Mesendoderm (in vitro differentiated cells): Measurements from ENCODE around the gene SLC1A2.

ENCODE experiments used
- DNase-seq: peaks from one replicate; pipeline ENCODE4 v3.0.0; 2013
- H2AK5ac ChIP-seq: 2 replicates; pipeline ENCODE4 v1.6.1; 2013; ENCODE audit warnings: low read length, inconsistent platforms
- H2BK120ac ChIP-seq: 2 replicates; pipeline ENCODE4 v1.6.1; 2013; ENCODE audit warnings: low read depth, mild to moderate bottlenecking, low read length, moderate library complexity, mixed read lengths
- H2BK15ac ChIP-seq: replicated peaks from 2 replicates; pipeline ENCODE4 v1.6.1; 2013; ENCODE audit warnings: low read depth, mild to moderate bottlenecking, moderate library complexity
- H2BK5ac ChIP-seq: 2 replicates; pipeline ENCODE4 v1.6.1; 2013; ENCODE audit warnings: low read length, inconsistent platforms
- H3K18ac ChIP-seq: 2 replicates; pipeline ENCODE4 v1.6.1; 2013; ENCODE audit warnings: mild to moderate bottlenecking, low read length, mixed read lengths
- H3K23ac ChIP-seq: one replicate; pipeline ENCODE4 v1.6.1; 2013; ENCODE audit warnings: low read length
- H3K27ac ChIP-seq: 2 replicates; pipeline ENCODE4 v1.5.1; 2013; ENCODE audit warnings: low read depth, mild to moderate bottlenecking, inconsistent platforms, low read length, moderate library complexity
- H3K27me3 ChIP-seq: 2 replicates; pipeline ENCODE4 v1.6.1; 2013; ENCODE audit warnings: low read length, control low read depth, mild to moderate bottlenecking, inconsistent platforms; ENCODE audit not compliant: insufficient read depth, poor library complexity
- H3K36me3 ChIP-seq: 2 replicates; pipeline ENCODE4 v1.6.1; 2013; ENCODE audit warnings: low read length, inconsistent platforms; ENCODE audit not compliant: control insufficient read depth, insufficient read depth
- H3K4ac ChIP-seq: one replicate; pipeline ENCODE4 v1.6.1; 2013; ENCODE audit warnings: low read depth, mild to moderate bottlenecking, low read length, moderate library complexity
- H3K4me1 ChIP-seq: 2 replicates; pipeline ENCODE4 v1.6.1; 2013; ENCODE audit warnings: low read depth, low read length, inconsistent platforms; ENCODE audit not compliant: control insufficient read depth
- H3K4me2 ChIP-seq: 2 replicates; pipeline ENCODE4 v1.6.1; 2013; ENCODE audit warnings: low read length
- H3K4me3 ChIP-seq: 2 replicates; pipeline ENCODE4 v1.5.1; 2013; ENCODE audit warnings: mild to moderate bottlenecking, low read length
- H3K56ac ChIP-seq: one replicate; pipeline ENCODE4 v1.6.1; 2013; ENCODE audit warnings: low read length
- H3K79me1 ChIP-seq: 2 replicates; pipeline ENCODE4 v1.6.1; 2013; ENCODE audit warnings: low read length, inconsistent platforms
- H3K79me2 ChIP-seq: 2 replicates; pipeline ENCODE4 v1.6.1; 2013; ENCODE audit warnings: mild to moderate bottlenecking, low read length; ENCODE audit not compliant: control insufficient read depth, insufficient read depth
- H3K9ac ChIP-seq: 2 replicates; pipeline ENCODE4 v1.6.1; 2013; ENCODE audit warnings: low read length, inconsistent platforms
- H4K5ac ChIP-seq: one replicate; pipeline ENCODE4 v1.6.1; 2013; ENCODE audit warnings: low read length
- H4K8ac ChIP-seq: one replicate; pipeline ENCODE4 v1.6.1; 2013; ENCODE audit warnings: low read depth, mild to moderate bottlenecking, control low read depth, low read length, moderate library complexity
- WGBS: extraction: QIAGEN DNeasy Blood & Tissue Kit; methylation state at CpG from one replicate; pipeline ENCODE4 v1.1.7; 2013; ENCODE audit warnings: low lambda C conversion rate, missing lambda C conversion rate; ENCODE audit not compliant: insufficient coverage; ENCODE audit errors: extremely low coverage; 5-methylcytosine and 5-hydroxymethylcytosine counted together

Gene SLC1A2

DNA sequence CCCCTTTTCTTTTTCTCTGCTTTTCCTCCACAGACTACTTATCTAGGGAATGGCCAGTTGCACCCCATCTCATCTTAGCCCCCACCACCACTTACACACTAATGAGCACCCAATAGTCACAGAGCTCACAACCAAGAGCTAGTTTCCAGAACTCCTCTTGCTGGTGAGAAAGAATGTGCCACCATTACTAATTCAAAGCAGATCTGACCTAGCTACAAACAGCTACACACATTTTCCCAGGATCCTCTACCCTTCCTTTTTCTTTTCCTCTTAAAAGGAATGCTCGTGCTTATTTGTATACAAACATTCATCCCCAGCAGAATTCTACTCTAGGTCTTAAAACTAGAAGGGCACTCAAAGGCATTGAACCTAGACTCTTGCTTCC is 143.6 kb downstream of the SLC1A2 start:
- DNase-seq = no peak
- no peak overlapping the region for H4K5ac ChIP-seq
- no peaks in the 10 kb centered on the region for H3K36me3 ChIP-seq
- H3K18ac ChIP-seq = no peak overlapping the region
- no peaks in the 10 kb centered on the region for H3K79me2 ChIP-seq
- no peak overlapping the region for H3K4me3 ChIP-seq
- H3K79me1 ChIP-seq = no peaks in the 10 kb centered on the region
- H2BK15ac ChIP-seq = no peak overlapping the region
- no peak overlapping the region for H3K9ac ChIP-seq
- no peak overlapping the region for H2AK5ac ChIP-seq
- H3K27ac ChIP-seq = no peak overlapping the region
- no peak overlapping the region for H4K8ac ChIP-seq
- H3K4me2 ChIP-seq = no peak overlapping the region
- H3K23ac ChIP-seq = no peak overlapping the region
- H3K56ac ChIP-seq = no peak overlapping the region
- no peak overlapping the region for H2BK5ac ChIP-seq
- no CpG with 5 or more reads among the region's 1 CpG for WGBS
- peaks cover 2% of the 10 kb centered on the region for H3K4me1 ChIP-seq
- no peaks in the 10 kb centered on the region for H3K27me3 ChIP-seq
- no peak overlapping the region for H3K4ac ChIP-seq
- no peak overlapping the region for H2BK120ac ChIP-seq

GRCh38 chr11:35274909-35275785 is 144.2 kb downstream of the SLC1A2 start:
- WGBS = no CpG with 5 or more reads among the region's 6 CpGs
- no peak overlapping the region for H3K4me3 ChIP-seq
- H3K23ac ChIP-seq = no peak overlapping the region
- H4K5ac ChIP-seq = no peak overlapping the region
- H3K27me3 ChIP-seq = no peaks in the 10 kb centered on the region
- no peaks in the 10 kb centered on the region for H3K79me1 ChIP-seq
- no peak overlapping the region for H2BK15ac ChIP-seq
- H3K4me2 ChIP-seq = no peak overlapping the region
- H2BK120ac ChIP-seq = no peak overlapping the region
- no peak overlapping the region for H3K56ac ChIP-seq
- H4K8ac ChIP-seq = no peak overlapping the region
- H3K27ac ChIP-seq = no peak overlapping the region
- no peak overlapping the region for H2AK5ac ChIP-seq
- H3K4me1 ChIP-seq = peaks cover 2% of the 10 kb centered on the region
- H3K9ac ChIP-seq = no peak overlapping the region
- DNase-seq = peak; percentile 59
- H2BK5ac ChIP-seq = no peak overlapping the region
- H3K4ac ChIP-seq = no peak overlapping the region
- H3K79me2 ChIP-seq = no peaks in the 10 kb centered on the region
- no peaks in the 10 kb centered on the region for H3K36me3 ChIP-seq
- no peak overlapping the region for H3K18ac ChIP-seq

DNA sequence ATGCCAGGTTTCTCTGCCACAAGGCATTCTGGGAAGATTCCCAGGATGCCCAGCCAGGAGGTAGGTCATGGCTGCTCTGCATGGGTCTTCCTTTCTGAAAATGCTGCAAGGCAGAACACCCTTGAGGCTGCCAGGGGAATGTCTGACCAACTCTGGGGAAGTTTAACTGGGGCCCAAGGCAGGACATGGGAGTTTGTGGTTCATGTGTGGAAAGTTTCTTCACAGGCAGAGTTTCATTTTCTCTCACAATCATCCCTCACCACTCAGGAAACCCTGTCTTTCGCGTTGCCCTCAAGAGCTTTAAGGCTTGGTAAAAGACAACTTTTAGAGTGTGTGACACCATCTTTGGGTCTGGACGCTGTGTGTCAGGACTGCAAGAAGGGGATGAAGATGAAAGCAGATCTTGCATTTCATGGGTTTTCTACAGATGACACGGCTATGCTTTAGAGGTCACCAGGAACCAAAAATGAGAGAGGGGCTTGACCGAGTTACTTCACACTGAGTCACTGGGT is 146.9 kb downstream of the SLC1A2 start:
- no peak overlapping the region for H3K9ac ChIP-seq
- H3K23ac ChIP-seq = no peak overlapping the region
- H4K8ac ChIP-seq = no peak overlapping the region
- no CpG with 5 or more reads among the region's 5 CpGs for WGBS
- no peak overlapping the region for H2BK15ac ChIP-seq
- no peak overlapping the region for H3K18ac ChIP-seq
- H3K4ac ChIP-seq = no peak overlapping the region
- H3K36me3 ChIP-seq = no peaks in the 10 kb centered on the region
- no peak overlapping the region for H4K5ac ChIP-seq
- H3K4me3 ChIP-seq = no peak overlapping the region
- no peaks in the 10 kb centered on the region for H3K27me3 ChIP-seq
- no peaks in the 10 kb centered on the region for H3K79me2 ChIP-seq
- DNase-seq = no peak
- H2BK5ac ChIP-seq = no peak overlapping the region
- H3K4me1 ChIP-seq = peaks cover 2% of the 10 kb centered on the region
- no peak overlapping the region for H2AK5ac ChIP-seq
- no peak overlapping the region for H2BK120ac ChIP-seq
- H3K56ac ChIP-seq = no peak overlapping the region
- H3K79me1 ChIP-seq = no peaks in the 10 kb centered on the region
- no peak overlapping the region for H3K27ac ChIP-seq
- H3K4me2 ChIP-seq = no peak overlapping the region

- no peak overlapping the region for H2BK120ac ChIP-seq
- H3K9ac ChIP-seq = no peak overlapping the region
- H4K8ac ChIP-seq = no peak overlapping the region
- DNase-seq = no peak
- no peak overlapping the region for H3K18ac ChIP-seq
- H4K5ac ChIP-seq = no peak overlapping the region
- H3K23ac ChIP-seq = no peak overlapping the region
- H3K79me1 ChIP-seq = no peaks in the 10 kb centered on the region
- no peak overlapping the region for H3K4me3 ChIP-seq
- no peak overlapping the region for H3K4me2 ChIP-seq
- no peak overlapping the region for H2BK15ac ChIP-seq
- H2BK5ac ChIP-seq = no peak overlapping the region
- no CpG with 5 or more reads among the region's 3 CpGs for WGBS
- no peak overlapping the region for H3K4ac ChIP-seq
- H2AK5ac ChIP-seq = no peak overlapping the region
- no peaks in the 10 kb centered on the region for H3K79me2 ChIP-seq
- H3K4me1 ChIP-seq = peaks cover 2% of the 10 kb centered on the region
- H3K27ac ChIP-seq = no peak overlapping the region
- H3K27me3 ChIP-seq = no peaks in the 10 kb centered on the region
- H3K36me3 ChIP-seq = no peaks in the 10 kb centered on the region
- no peak overlapping the region for H3K56ac ChIP-seq
These were observed 148.3 kb downstream of the SLC1A2 start for GRCh38 chr11:35271031-35271430.

GRCh38 chr11:35270342-35270741 is 149.0 kb downstream of the SLC1A2 start:
- no peak overlapping the region for H2BK120ac ChIP-seq
- H3K4ac ChIP-seq = no peak overlapping the region
- no peak overlapping the region for H3K27ac ChIP-seq
- no peaks in the 10 kb centered on the region for H3K36me3 ChIP-seq
- no peak overlapping the region for H3K18ac ChIP-seq
- H2BK5ac ChIP-seq = no peak overlapping the region
- no peaks in the 10 kb centered on the region for H3K79me1 ChIP-seq
- H3K27me3 ChIP-seq = no peaks in the 10 kb centered on the region
- WGBS = no CpG with 5 or more reads among the region's 1 CpG
- H4K5ac ChIP-seq = no peak overlapping the region
- H3K23ac ChIP-seq = no peak overlapping the region
- peaks cover 2% of the 10 kb centered on the region for H3K4me1 ChIP-seq
- H2AK5ac ChIP-seq = no peak overlapping the region
- no peaks in the 10 kb centered on the region for H3K79me2 ChIP-seq
- H2BK15ac ChIP-seq = no peak overlapping the region
- no peak overlapping the region for H3K4me2 ChIP-seq
- H4K8ac ChIP-seq = no peak overlapping the region
- no peak overlapping the region for H3K4me3 ChIP-seq
- no peak for DNase-seq
- no peak overlapping the region for H3K9ac ChIP-seq
- no peak overlapping the region for H3K56ac ChIP-seq
